Motor neuron (in vitro differentiated cells): ENCODE data around the gene YBX3. TPM values are rescaled to one million over a fixed set of nuclear protein-coding genes. Genes with fewer than 3 reads are reported as not detected.

Experiments used
- ATAC-seq, 8 experiments: fragments of 200-7000 bp; cut with Tn5 transposase; replicated peaks in 6 of 8; 2 replicates each; pipeline ENCODE4 v1.8.0; 2021; ENCODE audit warnings: mild to moderate bottlenecking in 8 of 8, moderate library complexity in 8 of 8
- H3K27ac ChIP-seq, 2 donors: fragments of 250-450 bp; sonication (Bioruptor Pico); 2 replicates each; pipeline ENCODE4 v1.9.0; 2021; ENCODE audit warnings: antibody characterized with exemption in 2 of 2, mild to moderate bottlenecking in 2 of 2, moderate library complexity in 1 of 2
- H3K4me1 ChIP-seq, 2 donors: fragments of 250-450 bp; sonication (Bioruptor Pico); replicated peaks in 1 of 2; 2 replicates each; pipeline ENCODE4 v1.6.1; 2021; ENCODE audit warnings: antibody characterized with exemption in 2 of 2, mild to moderate bottlenecking in 2 of 2, moderate library complexity in 1 of 2
- H3K4me3 ChIP-seq, 5 donors: fragments of 250-450 bp; sonication (Bioruptor Pico); 2 replicates each; pipeline ENCODE4 v1.9.0; 2021; ENCODE audit warnings: antibody characterized with exemption in 5 of 5, mild to moderate bottlenecking in 5 of 5, moderate library complexity in 4 of 5
- WGBS, 10 experiments: fragments of 450-650 bp; shearing (Covaris generic); methylation state at CpG; one replicate each; pipeline ENCODE4 v1.0.0; 2022; 5-methylcytosine and 5-hydroxymethylcytosine counted together
- in situ Hi-C, 9 experiments: fragments of 400-800 bp; cut with MboI; loops; one replicate each; pipeline ENCODE4 v1.15.0; 2021; ENCODE audit warnings: low sequenced_read_pairs in 9 of 9, low pct_unique_long_range_greater_than_20kb in 2 of 9; ENCODE audit not compliant: unreplicated experiment in 9 of 9
- total RNA-seq, 8 experiments: library from RNA; unstranded; fragments of 300-600 nt; gene quantifications; 2 replicates each; pipeline versions ENCODE4 v1.2.3 to v1.2.4, GENCODE V29; 2022

YBX3 gene
- total RNA-seq, 8 experiments from 2014 or later, result 34.5 to 558 (median 101) TPM

DNA sequence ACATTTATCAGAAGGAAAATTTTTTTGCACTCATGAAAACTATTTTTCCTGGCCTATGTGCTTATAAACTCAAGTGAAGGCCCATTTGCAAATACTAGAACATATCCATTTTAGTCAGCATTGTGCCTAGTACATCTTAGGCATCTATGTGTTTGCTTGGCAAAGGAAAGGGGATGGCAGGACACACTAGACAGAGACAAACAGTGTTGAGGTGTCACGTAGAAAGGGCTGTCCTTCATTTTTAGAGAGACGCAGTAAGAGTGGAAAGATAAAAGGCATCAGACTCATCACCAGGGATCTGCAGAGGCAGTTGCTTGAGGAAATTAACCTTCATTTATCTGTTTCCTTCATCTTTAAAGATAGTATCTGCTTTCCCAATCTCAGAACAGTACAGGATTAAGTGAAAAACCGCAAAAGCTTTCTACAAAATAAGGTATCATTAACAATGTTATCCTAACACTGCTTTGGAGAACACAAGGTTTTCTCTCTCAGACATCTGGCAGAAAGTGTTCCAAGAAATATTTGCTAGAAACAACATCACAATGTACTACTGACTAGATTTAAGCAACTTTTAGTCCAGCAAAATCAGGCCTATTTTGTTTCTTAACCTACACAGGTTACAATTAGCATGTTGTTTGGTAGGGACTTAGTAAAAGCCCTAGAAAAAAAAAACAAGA lies 2.0 kb downstream of the YBX3 start:
- in situ Hi-C loops, result no loop called here
- WGBS, 10 experiments, result 10 to 63% (median 25%) methylated on average over 1 to 3 of the region's 3 CpGs; no CpG with 5 or more reads in 1 of the 10 experiments
- Histone ChIP-seq H3K4me3 (peak overlapping the region; percentile 56 to 78 (median 66)), H3K27ac (no peak overlapping the region), H3K4me1 (peaks cover 9 to 20% of the 10 kb centered on the region in 2 donors)
- ATAC-seq, result no peak

DNA sequence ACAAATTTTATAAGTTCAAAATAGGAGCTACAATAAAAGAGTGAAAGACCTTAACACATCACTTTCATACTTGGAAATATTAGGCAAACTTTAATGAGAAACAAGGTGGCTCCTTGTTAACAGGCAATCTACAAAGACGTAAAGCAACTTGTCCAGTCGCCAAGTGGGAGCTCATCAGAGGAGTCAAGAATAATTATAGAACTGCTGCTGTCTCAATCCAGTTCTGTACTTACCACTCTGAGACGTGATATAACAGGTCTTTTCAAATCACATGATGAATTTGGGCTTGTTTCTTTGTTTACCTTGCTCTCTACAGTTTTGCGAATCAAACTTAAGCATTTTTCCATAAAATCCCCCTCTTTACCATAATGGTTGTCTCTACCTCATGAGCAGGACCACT lies 3.6 kb downstream of the YBX3 start:
- no peak for ATAC-seq
- Histone ChIP-seq H3K4me1 (peaks cover 9 to 20% of the 10 kb centered on the region in 2 donors), H3K4me3 (no peak overlapping the region), H3K27ac (no peak overlapping the region)
- 35 to 100% (median 83%) methylated on average over 1 to 4 of the region's 4 CpGs for WGBS, 10 experiments
- in situ Hi-C loops, result no loop called here

DNA sequence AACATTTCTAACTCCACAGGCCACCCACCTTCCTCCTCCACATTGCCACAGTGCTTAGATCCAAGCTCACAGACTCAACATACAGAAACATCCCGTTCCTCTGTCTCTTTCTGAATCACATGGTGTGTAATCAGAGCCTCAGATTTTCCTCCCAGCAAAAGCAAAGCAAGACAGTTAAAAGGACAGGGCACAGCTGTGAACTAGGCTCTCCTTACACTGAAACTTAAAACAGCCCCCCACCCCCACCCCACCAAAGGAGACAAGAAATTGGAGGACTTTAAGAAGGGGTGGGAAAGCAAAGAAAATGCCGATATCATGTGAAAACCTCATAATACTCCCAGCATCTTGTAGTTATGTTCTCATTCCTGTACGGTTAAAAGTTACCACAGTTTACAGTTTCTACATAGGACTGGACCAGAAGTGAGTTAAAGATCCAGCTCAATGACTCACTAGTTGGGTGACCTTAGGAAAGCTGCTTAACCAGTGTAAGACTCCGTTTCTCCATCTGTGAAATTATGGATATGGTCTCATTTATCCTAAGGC lies 4.8 kb downstream of the YBX3 start:
- H3K4me3 ChIP-seq, result no peak overlapping the region
- no peak for ATAC-seq
- no peak overlapping the region for H3K27ac ChIP-seq
- in situ Hi-C loops, result no loop called here
- 0 to 70% (median 30%) methylated on average over 1 to 4 of the region's 4 CpGs; no CpG with 5 or more reads in 2 of the 10 experiments for WGBS, 10 experiments
- H3K4me1 ChIP-seq, result peaks cover 6 to 17% of the 10 kb centered on the region in 2 donors

DNA sequence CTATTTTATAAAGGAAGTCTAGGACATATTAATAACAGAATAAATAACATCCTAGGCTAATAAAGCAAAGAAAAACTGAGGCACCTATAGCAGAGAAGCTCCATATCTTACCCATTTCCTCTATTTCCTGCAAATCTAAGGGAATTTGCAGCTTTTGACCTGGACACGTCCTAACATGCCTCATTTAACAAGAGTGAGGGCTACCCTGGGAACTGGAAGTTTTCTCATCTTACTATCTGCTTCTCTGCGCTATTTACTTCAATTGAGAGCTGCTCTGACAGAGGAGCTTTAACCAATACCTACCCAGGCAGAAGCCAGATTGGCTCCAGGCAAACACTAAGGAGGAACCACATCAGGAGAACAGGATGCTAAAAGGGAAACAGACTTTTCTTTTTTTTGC lies 5.7 kb downstream of the YBX3 start:
- Histone ChIP-seq H3K4me3 (no peak overlapping the region), H3K4me1 (peaks cover 6 to 17% of the 10 kb centered on the region in 2 donors), H3K27ac (no peak overlapping the region)
- in situ Hi-C loops, result no loop called here
- 0 to 53% (median 8%) methylated on average over 1 to 2 of the region's 2 CpGs; no CpG with 5 or more reads in 4 of the 10 experiments for WGBS, 10 experiments
- ATAC-seq, result no peak

DNA sequence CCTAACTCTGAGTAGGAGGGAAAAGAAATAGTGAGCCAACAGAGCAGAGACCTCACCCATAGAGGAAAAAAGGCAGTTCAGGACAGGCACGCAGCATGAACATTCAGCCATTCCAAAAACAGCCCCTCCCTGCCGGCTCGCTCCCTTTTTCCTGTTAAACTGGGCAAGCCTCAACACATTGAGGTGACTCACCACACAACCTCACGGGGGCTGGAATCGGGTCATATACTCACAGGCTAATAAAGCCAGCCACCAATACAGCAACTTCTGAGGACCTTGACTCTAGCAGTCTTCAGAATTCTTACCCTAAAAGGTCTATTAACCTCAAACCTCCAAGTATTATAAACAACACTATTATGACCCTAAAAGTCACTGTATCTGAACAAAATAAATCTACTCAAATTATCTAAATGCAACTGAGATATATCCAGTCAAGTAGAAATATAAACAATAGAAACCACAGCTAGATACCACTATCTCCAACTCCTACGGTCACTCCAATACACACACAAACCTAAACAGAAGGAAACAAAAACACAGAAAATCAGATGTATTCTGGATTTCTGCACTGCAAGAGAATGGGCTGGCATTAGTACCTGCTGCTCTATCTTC lies 6.3 kb downstream of the YBX3 start:
- H3K27ac ChIP-seq, result no peak overlapping the region
- 0 to 92% (median 41%) methylated on average over 1 to 5 of the region's 6 CpGs; no CpG with 5 or more reads in 1 of the 10 experiments for WGBS, 10 experiments
- H3K4me1 ChIP-seq, result peaks cover 6 to 17% of the 10 kb centered on the region in 2 donors
- in situ Hi-C loops, result no loop called here
- ATAC-seq, result peak; percentile 52 to 87 (median 72)
- H3K4me3 ChIP-seq, result no peak overlapping the region

DNA sequence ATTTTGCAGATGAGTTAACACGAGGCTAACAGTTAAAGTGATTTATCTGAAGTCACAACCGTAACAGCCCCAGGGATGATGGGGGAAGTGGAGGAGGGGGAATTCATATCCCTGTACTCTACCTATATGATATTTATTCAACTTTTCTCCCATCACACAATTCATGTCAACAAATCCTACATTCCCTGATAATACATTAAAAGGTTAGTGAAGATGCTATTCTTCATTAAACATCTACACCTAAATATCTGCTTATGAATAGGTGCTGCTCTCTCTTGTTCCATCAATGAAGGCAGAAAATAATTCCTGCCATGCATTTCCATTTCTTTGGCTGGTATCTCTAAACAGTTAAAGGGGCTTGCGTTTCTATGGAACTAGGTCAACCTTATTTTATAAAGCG lies 6.8 kb downstream of the YBX3 start:
- H3K4me3 ChIP-seq, result no peak overlapping the region
- H3K4me1 ChIP-seq, result peaks cover 6 to 17% of the 10 kb centered on the region in 2 donors
- in situ Hi-C loops, result no loop called here
- WGBS, 10 experiments, result 4 to 100% (median 60%) methylated on average over 1 to 3 of the region's 4 CpGs; no CpG with 5 or more reads in 1 of the 10 experiments
- peak in 1 of 8 experiments; percentile 1 for ATAC-seq
- H3K27ac ChIP-seq, result no peak overlapping the region

DNA sequence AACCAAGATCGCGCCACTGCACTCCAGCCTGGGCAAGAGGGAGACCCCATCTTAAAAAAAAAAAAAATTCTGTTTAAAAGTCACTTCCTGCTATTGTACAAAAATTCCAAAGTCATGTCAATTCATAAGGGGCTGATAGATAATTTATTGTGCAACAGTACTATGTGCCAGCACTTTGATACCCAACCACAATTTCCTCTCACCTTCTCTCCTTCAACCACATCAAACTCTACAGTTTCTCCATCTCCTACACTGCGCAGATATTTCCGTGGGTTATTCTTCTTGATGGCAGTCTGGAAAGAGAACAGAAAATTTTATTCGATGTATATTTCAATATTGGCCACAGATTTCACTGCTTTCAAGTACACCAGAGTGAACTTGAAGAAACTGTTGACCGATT lies 7.6 kb downstream of the YBX3 start:
- ATAC-seq, result no peak
- Histone ChIP-seq H3K4me1 (peaks cover 6 to 13% of the 10 kb centered on the region in 2 donors), H3K4me3 (no peak overlapping the region), H3K27ac (no peak overlapping the region)
- WGBS, 10 experiments, result 70 to 100% (median 97%) methylated on average over 2 to 6 of the region's 6 CpGs; no CpG with 5 or more reads in 1 of the 10 experiments
- in situ Hi-C loops, result no loop called here

DNA sequence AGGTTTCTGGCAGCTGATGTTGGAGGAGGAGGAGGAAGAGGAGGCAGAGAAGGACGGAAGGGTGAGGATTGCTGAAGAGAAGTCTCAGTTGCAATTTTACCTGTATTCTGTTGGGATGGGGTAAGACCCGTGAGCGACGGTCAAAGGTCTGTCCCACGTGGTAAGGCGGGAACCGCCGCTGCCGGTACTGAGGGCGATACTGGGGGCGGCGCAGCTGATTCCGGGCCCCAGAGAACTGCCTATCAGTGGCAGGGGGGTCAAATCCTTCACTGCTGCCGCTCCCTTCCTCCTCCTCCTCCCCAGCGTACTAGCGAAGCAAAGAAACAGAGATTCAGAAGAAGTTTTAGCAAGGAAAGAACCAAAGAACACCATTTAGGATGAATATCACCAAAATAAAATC lies 13.3 kb downstream of the YBX3 start:
- in situ Hi-C loops, result no loop called here
- no peak for ATAC-seq

DNA sequence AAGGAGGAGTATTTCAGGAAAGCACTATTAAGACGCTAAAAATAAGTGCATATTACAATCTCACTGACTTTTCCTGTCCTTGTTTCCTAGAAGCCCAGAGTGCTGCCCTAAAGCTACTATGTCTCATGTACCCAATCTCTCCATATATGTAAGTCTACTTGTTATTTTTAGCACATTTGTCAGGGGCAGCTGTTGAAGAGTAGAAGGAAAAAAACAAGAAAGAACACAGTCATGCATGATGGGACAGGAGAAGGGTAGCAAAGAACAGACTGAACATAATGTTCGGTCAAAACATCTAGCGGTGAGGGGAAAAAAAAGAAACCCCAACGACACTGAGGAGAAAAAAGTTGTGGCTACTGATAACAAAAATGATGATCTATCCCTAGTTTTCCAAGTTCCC lies 14.3 kb downstream of the YBX3 start:
- Histone ChIP-seq H3K27ac (no peak overlapping the region), H3K4me1 (no peaks in the 10 kb centered on the region), H3K4me3 (no peak overlapping the region)
- no peak for ATAC-seq
- in situ Hi-C loops, result no loop called here
- WGBS, 10 experiments, result 50 to 100% (median 98%) methylated on average over 1 to 4 of the region's 4 CpGs; no CpG with 5 or more reads in 1 of the 10 experiments

More for the DNA sequence above, 13.3 kb downstream of the YBX3 start:
- Histone ChIP-seq H3K4me3 (no peak overlapping the region), H3K27ac (no peak overlapping the region), H3K4me1 (no peaks in the 10 kb centered on the region)
- 65 to 100% (median 98%) methylated on average over 1 to 9 of the region's 16 CpGs; no CpG with 5 or more reads in 2 of the 10 experiments for WGBS, 10 experiments

DNA sequence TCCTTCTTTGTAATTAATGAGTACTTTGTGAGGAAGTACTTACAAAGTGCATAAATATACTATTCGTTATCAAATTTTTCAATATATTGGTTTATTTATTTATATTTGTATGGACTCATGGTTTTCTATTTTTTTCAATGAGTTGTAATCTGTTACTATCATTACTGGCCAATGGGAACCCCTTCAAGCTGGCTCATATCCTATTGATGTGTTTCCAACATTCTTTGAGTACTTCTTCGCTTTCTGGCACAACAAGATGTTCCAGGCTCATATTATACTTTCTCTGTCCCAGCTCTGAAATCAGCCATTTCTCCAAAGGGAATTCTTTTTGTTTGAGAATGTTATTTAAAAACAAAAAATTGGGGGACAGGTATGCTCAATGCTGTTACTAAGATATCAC lies 17.5 kb downstream of the YBX3 start:
- 60 to 100% (median 82%) methylated on average over 1 to 2 of the region's 2 CpGs for WGBS, 10 experiments
- Histone ChIP-seq H3K27ac (no peak overlapping the region), H3K4me1 (no peaks in the 10 kb centered on the region), H3K4me3 (no peak overlapping the region)
- in situ Hi-C loops, result no loop called here
- ATAC-seq, result no peak

DNA sequence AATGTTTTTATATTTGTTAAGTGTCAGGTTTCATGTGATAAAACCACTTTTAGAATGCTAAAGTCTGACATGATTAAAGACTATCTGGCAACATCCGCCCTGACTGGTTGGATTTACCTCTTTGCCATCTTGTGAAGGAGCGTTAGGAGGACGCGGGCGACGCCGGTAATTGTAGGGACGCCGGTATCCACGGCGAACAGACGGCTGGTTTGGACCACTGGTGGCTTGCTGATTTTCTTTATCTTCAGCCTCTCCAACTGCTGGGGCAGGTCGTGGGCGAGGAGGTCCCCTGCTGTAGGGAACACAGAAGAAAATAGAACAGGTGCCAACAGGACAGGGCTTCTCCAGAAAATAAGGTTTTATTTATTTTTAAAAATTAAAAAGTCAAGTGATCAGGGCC lies 21.3 kb downstream of the YBX3 start:
- no peak overlapping the region for H3K27ac ChIP-seq
- in situ Hi-C loops, result no loop called here
- H3K4me3 ChIP-seq, result no peak overlapping the region
- WGBS, 10 experiments, result 92 to 100% (median 95%) methylated on average over 4 to 12 of the region's 14 CpGs; no CpG with 5 or more reads in 5 of the 10 experiments
- ATAC-seq, result peak in 1 of 8 experiments; percentile 2
- no peaks in the 10 kb centered on the region for H3K4me1 ChIP-seq

DNA sequence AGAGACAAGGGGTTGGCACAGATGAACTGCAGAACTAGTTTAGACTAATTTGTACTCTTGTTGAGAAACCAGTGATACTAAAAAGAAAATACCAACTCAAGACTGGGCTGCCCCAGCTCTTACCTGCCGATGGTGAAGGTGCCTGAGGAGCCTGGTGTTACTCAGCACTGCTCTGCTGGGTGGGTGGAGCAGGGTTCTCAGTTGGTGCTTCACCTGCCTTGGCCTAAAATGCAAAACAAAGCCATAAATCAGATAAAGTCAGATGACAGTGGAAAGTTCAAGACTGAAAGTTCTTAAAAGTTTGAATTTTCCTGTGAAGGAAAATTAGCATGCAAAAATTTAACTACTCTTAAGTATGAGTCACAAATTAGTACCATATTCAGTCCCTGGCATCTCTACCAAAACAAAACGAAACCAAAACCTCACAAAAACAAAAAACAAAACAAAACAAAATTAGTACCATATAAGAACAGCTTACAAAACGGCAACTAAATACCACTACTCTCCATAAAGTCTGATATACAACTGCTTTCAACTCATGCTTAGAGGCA lies 21.9 kb downstream of the YBX3 start:
- Histone ChIP-seq H3K4me1 (no peaks in the 10 kb centered on the region), H3K27ac (no peak overlapping the region), H3K4me3 (no peak overlapping the region)
- WGBS, 10 experiments, result 13 to 100% (median 90%) methylated on average over 1 to 3 of the region's 3 CpGs
- in situ Hi-C loops, result no loop called here
- ATAC-seq, result peak in 3 of 8 experiments; percentile 5 to 44 (median 10)

DNA sequence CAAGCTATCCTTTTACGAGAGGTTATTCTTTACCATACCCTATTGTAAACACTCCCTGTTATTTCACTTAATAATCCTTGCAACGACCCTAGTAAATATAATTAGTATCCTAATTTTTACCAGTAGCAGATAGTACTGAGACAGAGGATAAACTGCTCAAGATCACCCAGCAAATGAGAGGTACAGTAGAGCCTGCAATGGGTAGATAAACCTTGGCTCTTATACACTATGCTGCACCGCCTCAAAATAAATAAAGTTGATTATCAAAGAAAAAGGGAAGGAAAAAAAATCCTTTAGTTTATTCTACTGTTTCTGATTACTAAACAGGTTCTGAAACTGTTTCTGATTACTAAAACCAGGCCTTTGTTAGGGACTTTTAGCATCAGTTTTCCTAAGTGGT lies 22.5 kb downstream of the YBX3 start:
- in situ Hi-C loops, result no loop called here
- 67 to 100% (median 93%) methylated on average over 1 to 3 of the region's 3 CpGs for WGBS, 10 experiments
- Histone ChIP-seq H3K27ac (no peak overlapping the region), H3K4me3 (no peak overlapping the region), H3K4me1 (no peaks in the 10 kb centered on the region)
- ATAC-seq, result no peak
